ENCODE results near the gene NKX1-1. TPM values are rescaled to one million over a fixed set of nuclear protein-coding genes. Genes with fewer than 3 reads are reported as not detected.
"Not testable (repeated sequence)": the region's sequence is repeated elsewhere in the genome, so short reads cannot be mapped to it uniquely, and the experiment has no call there.

The NKX1-1 gene
- total RNA-seq, 4 donors from 2014 or later, result not detected

- WGBS, result 92% methylated on average over 7 of the region's 11 CpGs
- no peak for TF ChIP-seq EP300 (IDR thresholded peaks at IDR 0.05)
- TF ChIP-seq POLR2A (IDR thresholded peaks at IDR 0.05), result no peak
- no peak for TF ChIP-seq POLR2AphosphoS5 (IDR thresholded peaks at IDR 0.05)
- TF ChIP-seq, protein P1, sequence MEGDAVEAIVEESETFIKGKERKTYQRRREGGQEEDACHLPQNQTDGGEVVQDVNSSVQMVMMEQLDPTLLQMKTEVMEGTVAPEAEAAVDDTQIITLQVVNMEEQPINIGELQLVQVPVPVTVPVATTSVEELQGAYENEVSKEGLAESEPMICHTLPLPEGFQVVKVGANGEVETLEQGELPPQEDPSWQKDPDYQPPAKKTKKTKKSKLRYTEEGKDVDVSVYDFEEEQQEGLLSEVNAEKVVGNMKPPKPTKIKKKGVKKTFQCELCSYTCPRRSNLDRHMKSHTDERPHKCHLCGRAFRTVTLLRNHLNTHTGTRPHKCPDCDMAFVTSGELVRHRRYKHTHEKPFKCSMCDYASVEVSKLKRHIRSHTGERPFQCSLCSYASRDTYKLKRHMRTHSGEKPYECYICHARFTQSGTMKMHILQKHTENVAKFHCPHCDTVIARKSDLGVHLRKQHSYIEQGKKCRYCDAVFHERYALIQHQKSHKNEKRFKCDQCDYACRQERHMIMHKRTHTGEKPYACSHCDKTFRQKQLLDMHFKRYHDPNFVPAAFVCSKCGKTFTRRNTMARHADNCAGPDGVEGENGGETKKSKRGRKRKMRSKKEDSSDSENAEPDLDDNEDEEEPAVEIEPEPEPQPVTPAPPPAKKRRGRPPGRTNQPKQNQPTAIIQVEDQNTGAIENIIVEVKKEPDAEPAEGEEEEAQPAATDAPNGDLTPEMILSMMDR (IDR thresholded peaks at IDR 0.05), result no peak
- H3K27ac ChIP-seq, result no peak overlapping the region
Measured at GRCh38 chr4:1396806-1397455, 9.3 kb downstream of the NKX1-1 start.

DNA sequence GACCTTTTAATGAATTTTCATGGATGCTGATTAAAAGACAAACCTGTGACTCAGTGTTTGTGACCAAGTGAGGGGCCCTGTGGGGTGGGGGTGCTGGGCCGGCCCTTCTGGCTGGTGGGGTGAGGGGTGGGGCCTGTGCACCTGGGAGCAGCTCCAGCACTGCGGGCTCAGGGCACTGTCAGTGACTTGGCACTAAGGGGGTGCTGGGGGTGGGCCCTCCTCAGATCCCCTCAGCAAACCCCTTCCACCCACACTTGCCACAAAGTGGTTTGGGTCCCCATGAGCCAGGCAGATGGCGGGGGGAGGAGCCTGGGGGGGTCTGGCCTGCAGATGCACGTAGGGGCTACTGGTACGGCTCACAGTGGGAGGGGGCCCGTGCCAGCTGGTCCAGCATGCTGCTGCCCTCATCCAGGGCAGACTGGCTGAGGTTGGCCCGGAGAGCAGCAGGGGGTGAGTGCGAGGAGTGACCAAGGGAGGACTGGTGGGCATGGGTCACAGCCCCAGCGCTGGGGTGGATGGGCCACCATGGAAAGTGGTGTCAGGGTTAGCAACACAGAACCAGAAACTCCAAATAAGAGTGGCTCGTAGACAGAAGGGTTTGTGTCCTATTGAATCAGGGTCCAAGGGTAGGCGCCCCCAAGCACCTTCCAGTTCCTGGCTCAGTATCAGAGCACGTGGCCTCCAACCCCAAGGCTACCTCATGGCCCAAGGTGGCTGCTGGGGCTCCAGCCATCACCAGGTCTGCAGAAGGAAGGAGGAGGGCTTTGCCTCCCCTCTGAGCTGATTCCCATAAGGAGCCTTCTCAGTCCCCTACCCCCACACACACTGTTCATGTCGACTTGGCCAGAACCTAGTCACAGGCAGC, 10.1 kb downstream of the NKX1-1 start:
- peaks cover 20% of the 10 kb centered on the region for H3K27me3 ChIP-seq
- H3K36me3 ChIP-seq, result peaks cover 43% of the 10 kb centered on the region
- H3K9me3 ChIP-seq, result peaks cover 9% of the 10 kb centered on the region
- whole genome bisulfite sequencing, result 94% methylated on average over 9 of the region's 13 CpGs
- no peaks in the 10 kb centered on the region for H3K4me1 ChIP-seq
- peak in 1 of 2 donors; percentile 42 for DNase-seq (ENCODE audit: low spot score in 2 of 2)
- TF ChIP-seq, protein P1 (IDR thresholded peaks at IDR 0.05), result no peak
- TF ChIP-seq POLR2A (IDR thresholded peaks at IDR 0.05), result no peak
- H3K27ac ChIP-seq, result no peak overlapping the region
- H3K4me3 ChIP-seq, result no peak overlapping the region

More at GRCh38 chr4:1396806-1397455, 9.3 kb downstream of the NKX1-1 start:
- Histone ChIP-seq H3K4me3 (no peak overlapping the region), H3K9me3 (peaks cover 7% of the 10 kb centered on the region), H3K27me3 (peaks cover 28% of the 10 kb centered on the region), H3K4me1 (peaks cover under 1% of the 10 kb centered on the region), H3K36me3 (peaks cover 36% of the 10 kb centered on the region)
- peak in 1 of 2 donors; percentile 52 for DNase-seq (ENCODE audit: low spot score in 2 of 2)

- 99% methylated on average over 20 of the region's 26 CpGs for WGBS
- DNase-seq (ENCODE audit: low spot score in 2 of 2), result peak in 1 of 2 donors; percentile 40
- Histone ChIP-seq H3K9me3 (peaks cover 11% of the 10 kb centered on the region), H3K36me3 (peaks cover 47% of the 10 kb centered on the region), H3K27me3 (peaks cover 12% of the 10 kb centered on the region)
- H3K27ac ChIP-seq, H3K4me3 ChIP-seq, H3K4me1 ChIP-seq: not testable (repeated sequence)
Measured at GRCh38 chr4:1395389-1395820, 10.8 kb downstream of the NKX1-1 start.

- not testable (repeated sequence) for DNase-seq (ENCODE audit: low spot score in 2 of 2); H3K27me3 ChIP-seq; H3K27ac ChIP-seq; H3K4me3 ChIP-seq; H3K4me1 ChIP-seq
- Histone ChIP-seq H3K9me3 (peaks cover 11% of the 10 kb centered on the region), H3K36me3 (peaks cover 47% of the 10 kb centered on the region)
- WGBS, result 94% methylated on average over 36 of the region's 63 CpGs
Measured at GRCh38 chr4:1394554-1395388, 11.5 kb downstream of the NKX1-1 start.

GRCh38 chr4:1393866-1394265, 12.4 kb downstream of the NKX1-1 start:
- peak in 1 of 2 donors; percentile 20 for DNase-seq (ENCODE audit: low spot score in 2 of 2)
- TF ChIP-seq POLR2AphosphoS5 (IDR thresholded peaks at IDR 0.05) (no peak), EP300 (IDR thresholded peaks at IDR 0.05) (no peak), POLR2A (IDR thresholded peaks at IDR 0.05) (no peak)
- TF ChIP-seq, protein P1 (IDR thresholded peaks at IDR 0.05), result no peak
- Histone ChIP-seq H3K4me1 (no peaks in the 10 kb centered on the region), H3K4me3 (no peak overlapping the region), H3K27ac (no peak overlapping the region), H3K36me3 (peaks cover 51% of the 10 kb centered on the region), H3K27me3 (no peaks in the 10 kb centered on the region), H3K9me3 (peaks cover 11% of the 10 kb centered on the region)
- WGBS, result 86% methylated on average over 10 of the region's 10 CpGs

- Histone ChIP-seq H3K36me3 (peaks cover 53% of the 10 kb centered on the region), H3K9me3 (peaks cover 12% of the 10 kb centered on the region)
- H3K27ac ChIP-seq; H3K4me3 ChIP-seq; H3K27me3 ChIP-seq; DNase-seq (ENCODE audit: low spot score in 2 of 2); H3K4me1 ChIP-seq: not testable (repeated sequence)
- WGBS, result 93% methylated on average over 5 of the region's 5 CpGs
Measured at GRCh38 chr4:1393363-1393762, 12.9 kb downstream of the NKX1-1 start.

All from suprapubic skin (tissue), 4 donors.